Heart left ventricle (tissue), 13 donors: ENCODE results near the gene ARHGAP18.

Source experiments
- CTCF ChIP-seq, 12 donors: fragments of 200-600 bp; sonication (generic) in 4 of 12; IDR thresholded peaks; one replicate each; pipeline versions ENCODE4 v1.5.0 to v1.8.0; 2018 to 2022; ENCODE audit warnings: antibody characterized with exemption in 12 of 12, mild to moderate bottlenecking in 5 of 12
- POLR2A ChIP-seq, 2 donors: fragments of 450-650 bp; IDR thresholded peaks; one replicate each; pipeline ENCODE4 v1.6.1; 2017; ENCODE audit warnings: antibody characterized with exemption in 2 of 2, mild to moderate bottlenecking in 2 of 2, moderate library complexity in 2 of 2
- donor health status: ischemic (EF 13 %, LVEDD 7.1; RV severe dilation, severe dysfunction).
- donor health status: DM: no; HTN: yes; CAD: no.
- donor health status: DM: no; HTN: no; CAD: no.
- donor health status: ischemic (EF 25% LVEDD 6.9; RV normal size, moderate dysfunction).
- donor health status: ischemic (EF 25% LVEDD 5.7; RV mildly dilated, moderate dysfunction).
- donor health status: ischemic (EF 35%, LVEDD 5.7; RV mildly dilated, moderate dysfunction).
- donor health status: nonischemic (EF 11% LVEDD 7.7; RV severe dilation, severe dysfunction).
- donor health status: DM: yes; HTN: yes; CAD: no.
- donor health status: PGD.
- donor health status: ischemic (EF 29% LVEDD 5.4; RV normal size, mild dysfunction).
- donor health status: nonischemic (EF 23%, LVEDD 6.1; RV moderate dilation, normal function).

DNA sequence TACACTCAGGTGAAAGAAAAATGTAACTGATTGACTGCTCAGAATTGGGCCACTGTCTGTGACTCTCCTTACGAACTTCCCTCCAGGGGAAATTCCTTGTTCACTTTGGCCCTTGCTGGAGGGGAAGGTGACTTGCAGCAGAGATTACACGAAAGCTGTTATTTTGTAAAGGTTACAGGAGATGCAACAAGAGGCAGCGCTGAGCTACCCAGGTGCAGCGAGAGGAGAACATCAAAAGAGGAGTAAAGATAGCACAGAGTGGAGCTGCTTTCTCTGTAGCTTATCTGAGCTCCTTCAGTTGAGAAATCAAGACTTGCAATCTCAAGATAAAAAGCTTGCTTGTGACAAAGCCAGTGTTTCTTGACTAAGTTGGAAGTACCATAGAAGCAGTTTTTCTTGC is 144.6 kb downstream of the ARHGAP18 start:
- TF ChIP-seq CTCF (IDR thresholded peaks at IDR 0.05) = no peak
- no peak for TF ChIP-seq POLR2A (IDR thresholded peaks at IDR 0.05)
